ENCODE measurements around the gene NFS1. TPM values are rescaled to one million over a fixed set of nuclear protein-coding genes. Genes with fewer than 3 reads are reported as not detected.
"Not testable (repeated sequence)": the region's sequence is repeated elsewhere in the genome, so short reads cannot be mapped to it uniquely, and the experiment has no call there.

NFS1 gene
- total RNA-seq, 1 donor from 2014 or later = 53.9 TPM

GRCh38 chr20:35710039-35710438 lies 10.9 kb upstream of the NFS1 start:
- DNase-seq (ENCODE audit: low read depth) = no peak

DNA sequence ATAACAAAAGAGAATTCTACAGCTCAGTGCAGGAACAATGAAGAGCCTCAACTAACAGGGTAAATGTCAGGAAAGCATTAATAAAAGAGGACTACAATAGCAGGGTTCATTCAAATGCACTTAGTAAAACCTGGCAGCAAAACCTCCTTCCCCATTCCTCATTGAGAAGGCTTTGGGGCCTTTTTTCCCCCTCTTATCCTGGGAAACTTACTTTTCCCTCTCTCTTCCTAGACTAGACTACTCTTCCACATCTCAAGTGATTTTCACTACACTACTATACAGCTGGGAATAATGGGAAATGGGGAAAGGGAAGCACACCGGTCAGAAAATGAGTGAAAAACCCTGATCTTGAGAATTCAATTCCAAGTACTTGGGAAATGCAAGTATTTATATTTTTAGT lies 10.1 kb upstream of the NFS1 start:
- DNase-seq (ENCODE audit: low read depth) = no peak

DNA sequence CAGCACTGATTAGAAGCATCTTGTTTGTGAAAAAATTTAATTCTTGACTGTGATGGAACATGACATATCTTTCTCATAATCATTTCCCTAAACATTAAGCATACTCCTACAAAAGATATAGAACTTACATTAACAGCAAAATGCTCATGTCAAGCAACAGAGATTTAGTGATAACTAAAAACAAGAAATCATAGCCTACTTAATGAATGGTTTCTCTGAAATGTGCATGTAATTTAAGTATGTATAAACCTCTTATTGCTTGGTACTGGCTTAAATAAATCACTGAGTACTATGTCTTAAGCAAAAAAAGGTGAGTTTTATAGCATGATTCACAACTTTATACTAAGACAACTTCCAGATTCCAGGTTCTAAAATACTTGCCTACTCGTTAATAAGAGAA lies 9.3 kb upstream of the NFS1 start:
- no peak for DNase-seq (ENCODE audit: low read depth)

DNA sequence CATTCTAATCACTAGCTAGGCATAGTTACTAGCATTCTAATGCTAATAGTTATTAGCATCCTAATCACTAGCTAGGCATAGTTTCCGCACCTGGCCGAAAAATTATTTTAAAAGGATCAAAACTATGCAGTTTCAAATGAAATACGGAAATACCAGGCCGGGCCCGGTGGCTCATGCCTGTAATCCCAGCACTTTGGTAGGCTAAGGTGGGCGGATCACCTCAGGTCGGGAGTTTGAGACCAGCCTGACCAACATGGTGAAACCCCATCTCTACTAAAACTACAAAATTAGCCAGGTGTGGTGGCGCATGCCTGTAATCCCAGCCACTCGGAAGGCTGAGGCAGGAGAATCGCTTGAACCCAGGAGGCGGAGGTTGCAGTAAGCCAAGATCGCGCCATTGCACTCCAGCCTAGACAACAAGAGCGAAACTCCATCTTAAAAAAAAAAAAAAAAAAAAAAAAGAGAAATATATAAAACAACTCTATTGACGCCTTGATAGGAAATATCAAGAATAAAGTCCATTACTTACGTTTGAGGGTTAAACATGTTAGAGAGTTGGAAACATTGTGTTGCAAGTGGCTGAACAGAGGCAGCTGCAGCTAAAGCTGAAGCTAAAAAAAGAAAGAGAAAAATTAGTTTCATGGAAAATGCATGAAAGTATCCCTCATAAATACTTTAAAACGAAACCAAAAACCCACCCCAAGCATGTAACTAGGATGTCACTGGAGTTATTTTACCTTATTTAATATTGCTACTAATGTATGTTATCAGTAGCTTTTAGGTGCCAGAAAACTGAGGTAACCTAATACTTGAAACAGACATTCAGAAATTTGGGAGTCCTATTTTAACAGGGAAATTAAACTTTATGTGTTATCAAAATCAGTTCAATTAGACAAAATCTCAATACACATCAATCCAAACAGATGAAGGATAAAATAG lies 7.7 kb upstream of the NFS1 start:
- not testable (repeated sequence) for DNase-seq (ENCODE audit: low read depth)

DNA sequence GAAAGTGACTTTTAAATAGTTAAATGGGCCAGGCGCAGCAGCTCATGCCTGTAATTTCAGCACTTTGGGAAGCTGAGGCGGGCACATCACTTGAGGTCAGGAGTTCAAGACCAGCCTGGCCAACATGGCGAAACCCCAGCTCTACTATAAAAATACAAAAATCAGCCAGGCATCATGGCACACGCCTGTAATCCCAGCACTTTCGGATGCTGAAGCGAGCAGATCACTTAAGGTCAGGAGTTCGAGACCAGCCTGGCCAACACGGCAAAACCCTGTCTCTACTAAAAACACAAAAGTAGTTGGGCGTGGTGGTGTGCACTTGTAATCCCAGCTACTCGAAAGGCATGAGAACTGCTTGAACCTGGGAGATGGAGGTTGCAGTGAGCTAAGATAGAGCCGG lies 6.7 kb upstream of the NFS1 start:
- DNase-seq (ENCODE audit: low read depth) = not testable (repeated sequence)

- no peak for DNase-seq (ENCODE audit: low read depth)
Measured at GRCh38 chr20:35704514-35705261, 5.5 kb upstream of the NFS1 start.

- no peak for DNase-seq (ENCODE audit: low read depth)
Measured at GRCh38 chr20:35702824-35703695, 3.9 kb upstream of the NFS1 start.

- DNase-seq (ENCODE audit: low read depth) = no peak
Measured at GRCh38 chr20:35702051-35702823, 3.1 kb upstream of the NFS1 start.

GRCh38 chr20:35700625-35701148 lies 1.5 kb upstream of the NFS1 start:
- no peak for DNase-seq (ENCODE audit: low read depth)

DNA sequence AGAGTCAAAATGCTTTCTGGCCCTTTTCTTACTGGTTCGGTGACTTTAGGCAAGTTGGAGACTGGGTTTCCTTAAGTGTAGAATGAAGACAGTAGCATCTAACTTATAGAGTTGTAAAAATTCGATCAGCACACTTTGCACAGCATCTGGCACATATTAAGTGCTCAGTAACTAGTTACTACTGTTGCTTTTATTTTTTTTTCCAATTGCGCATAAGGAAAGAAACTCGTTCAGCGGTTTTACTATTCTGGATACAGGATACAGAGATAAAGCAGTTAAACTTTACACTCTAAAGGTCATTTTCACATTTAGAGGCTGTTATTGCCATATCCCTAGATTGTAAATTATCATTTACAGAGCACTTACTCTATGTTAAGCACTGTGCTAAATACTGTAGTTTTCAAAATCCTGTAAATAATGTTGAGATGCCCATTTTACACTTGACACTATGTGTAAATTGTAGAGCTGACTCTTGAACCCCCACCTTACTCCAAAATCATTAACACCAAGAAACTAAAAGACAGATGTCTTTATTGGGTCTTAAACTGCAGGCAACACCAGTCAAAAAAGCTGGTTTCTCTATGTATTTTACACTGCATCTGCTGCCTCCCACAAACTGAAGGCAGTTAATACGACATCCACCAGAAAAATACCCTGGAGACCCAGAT lies 939 bp upstream of the NFS1 start:
- no peak for DNase-seq (ENCODE audit: low read depth)

- DNase-seq (ENCODE audit: low read depth) = no peak
Measured at GRCh38 chr20:35698298-35699126, 640 bp downstream of the NFS1 start.

- no peak for DNase-seq (ENCODE audit: low read depth)
Measured at GRCh38 chr20:35697696-35698297, 1.4 kb downstream of the NFS1 start.

GRCh38 chr20:35695978-35696377 lies 3.2 kb downstream of the NFS1 start:
- no peak for DNase-seq (ENCODE audit: low read depth)

DNA sequence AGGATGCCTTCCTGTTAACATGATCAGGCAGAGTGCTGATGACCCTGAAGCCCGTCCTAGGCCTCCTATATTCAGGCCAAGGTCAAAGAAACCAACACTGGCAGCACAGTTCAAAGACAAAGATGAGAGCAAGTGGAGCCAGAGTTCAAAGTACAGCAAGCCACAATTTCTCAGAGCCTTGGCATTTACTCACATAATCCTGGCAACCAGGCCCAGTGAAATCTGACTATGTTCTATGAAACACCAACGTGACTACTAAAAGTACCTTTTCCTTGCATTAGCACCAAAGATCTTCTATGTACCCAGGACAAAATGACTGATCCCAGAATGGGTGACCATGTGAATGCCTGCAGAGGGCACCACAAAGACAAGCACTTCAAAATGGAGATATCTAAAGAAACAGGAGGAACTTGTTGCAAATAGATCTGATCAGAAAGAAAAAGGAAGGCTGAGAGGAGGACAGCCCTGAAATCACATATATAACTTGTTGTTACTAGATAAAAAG lies 3.9 kb downstream of the NFS1 start:
- no peak for DNase-seq (ENCODE audit: low read depth)

DNA sequence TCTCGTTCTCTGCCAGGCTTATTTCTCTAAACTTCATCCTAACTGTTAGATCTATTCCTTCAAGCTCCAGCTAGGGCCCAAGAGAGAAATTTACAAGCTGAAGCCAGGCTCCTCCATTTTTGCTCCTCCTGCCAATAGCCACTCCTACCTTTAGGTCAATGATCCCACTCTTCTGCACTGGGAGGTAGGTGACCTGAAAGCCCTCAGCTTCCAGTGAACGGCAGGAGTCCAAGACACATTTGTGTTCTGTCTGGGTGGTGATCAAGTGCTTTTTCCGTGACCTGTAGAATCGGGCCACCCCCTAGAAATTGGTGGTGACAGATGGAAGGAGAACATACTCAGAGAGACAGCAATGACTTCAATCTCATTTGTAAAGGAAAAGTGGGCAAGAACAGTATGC lies 8.9 kb downstream of the NFS1 start:
- DNase-seq (ENCODE audit: low read depth) = no peak

- DNase-seq (ENCODE audit: low read depth) = not testable (repeated sequence)
Measured at GRCh38 chr20:35686872-35687271, 12.3 kb downstream of the NFS1 start.

- not testable (repeated sequence) for DNase-seq (ENCODE audit: low read depth)
Measured at GRCh38 chr20:35685368-35685767, 13.8 kb downstream of the NFS1 start.

GRCh38 chr20:35681960-35682359 lies 17.2 kb downstream of the NFS1 start:
- DNase-seq (ENCODE audit: low read depth) = no peak
